AG09309 (cell line): ENCODE data around the gene GUCY1A1.

ENCODE experiments used
- DNase-seq: peaks from one replicate; pipeline ENCODE4 v3.0.0-alpha.2; 2010; ENCODE audit warnings: low read depth
- H3K4me3 ChIP-seq: 2 replicates; pipeline ENCODE4 v1.5.1; 2011; ENCODE audit warnings: mild to moderate bottlenecking, low read depth, low read length, moderate library complexity; ENCODE audit not compliant: control insufficient read depth
- TF ChIP-seq, protein P1 (sequence below): IDR thresholded peaks from 2 replicates; pipeline ENCODE4 v1.5.1; 2011; ENCODE audit warnings: mild to moderate bottlenecking, low read depth, low read length, inconsistent platforms; ENCODE audit not compliant: insufficient read depth, control insufficient read depth; ENCODE audit errors: missing control alignments

Gene GUCY1A1

GRCh38 chr4:155629183-155629825, 37.3 kb upstream of the GUCY1A1 start:
- peak; percentile 34 for DNase-seq
- H3K4me3 ChIP-seq: no peak overlapping the region
- TF ChIP-seq, protein P1, sequence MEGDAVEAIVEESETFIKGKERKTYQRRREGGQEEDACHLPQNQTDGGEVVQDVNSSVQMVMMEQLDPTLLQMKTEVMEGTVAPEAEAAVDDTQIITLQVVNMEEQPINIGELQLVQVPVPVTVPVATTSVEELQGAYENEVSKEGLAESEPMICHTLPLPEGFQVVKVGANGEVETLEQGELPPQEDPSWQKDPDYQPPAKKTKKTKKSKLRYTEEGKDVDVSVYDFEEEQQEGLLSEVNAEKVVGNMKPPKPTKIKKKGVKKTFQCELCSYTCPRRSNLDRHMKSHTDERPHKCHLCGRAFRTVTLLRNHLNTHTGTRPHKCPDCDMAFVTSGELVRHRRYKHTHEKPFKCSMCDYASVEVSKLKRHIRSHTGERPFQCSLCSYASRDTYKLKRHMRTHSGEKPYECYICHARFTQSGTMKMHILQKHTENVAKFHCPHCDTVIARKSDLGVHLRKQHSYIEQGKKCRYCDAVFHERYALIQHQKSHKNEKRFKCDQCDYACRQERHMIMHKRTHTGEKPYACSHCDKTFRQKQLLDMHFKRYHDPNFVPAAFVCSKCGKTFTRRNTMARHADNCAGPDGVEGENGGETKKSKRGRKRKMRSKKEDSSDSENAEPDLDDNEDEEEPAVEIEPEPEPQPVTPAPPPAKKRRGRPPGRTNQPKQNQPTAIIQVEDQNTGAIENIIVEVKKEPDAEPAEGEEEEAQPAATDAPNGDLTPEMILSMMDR: no peak

- no peak for DNase-seq
- TF ChIP-seq, protein P1: no peak
- H3K4me3 ChIP-seq: no peak overlapping the region
These were observed 36.7 kb upstream of the GUCY1A1 start for GRCh38 chr4:155629956-155630355.

- TF ChIP-seq, protein P1: no peak
- H3K4me3 ChIP-seq: no peak overlapping the region
- DNase-seq: no peak
These were observed 34.3 kb upstream of the GUCY1A1 start for GRCh38 chr4:155632310-155632840.

DNA sequence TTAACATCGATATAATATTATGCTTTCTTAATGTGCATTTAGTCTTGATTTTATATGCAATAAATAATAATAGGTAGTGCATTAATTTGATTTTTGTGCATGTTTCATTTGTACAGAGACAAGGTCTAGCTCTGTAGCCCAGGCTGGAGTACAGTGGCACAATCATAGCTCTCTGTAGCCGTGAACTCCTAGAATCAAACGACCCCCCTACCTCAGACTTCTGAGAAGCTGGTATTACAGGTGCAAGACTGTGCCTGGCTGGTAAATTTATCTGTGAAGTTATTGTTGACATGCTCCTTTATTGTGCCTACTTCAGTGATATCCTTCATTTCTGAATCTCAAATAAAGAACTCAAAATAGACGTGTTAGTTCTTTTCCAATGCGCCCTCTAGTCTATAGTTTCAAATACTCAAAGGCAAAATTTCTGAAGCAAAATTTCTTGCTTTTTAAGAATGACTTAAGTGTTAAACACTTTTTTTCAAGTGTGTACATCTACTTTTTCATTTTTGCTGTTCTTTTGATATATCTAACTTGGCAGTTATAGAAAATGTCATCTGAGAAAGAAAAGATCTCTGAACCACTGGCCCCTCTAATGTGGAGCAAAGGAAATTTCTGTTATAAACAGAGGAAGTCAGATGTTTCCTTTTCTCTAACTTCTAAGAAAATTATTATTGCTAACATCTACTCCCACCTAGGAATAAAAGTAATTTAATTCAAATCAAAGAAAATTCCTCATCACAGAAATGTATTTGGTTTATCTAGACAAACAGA, 28.3 kb upstream of the GUCY1A1 start:
- H3K4me3 ChIP-seq: no peak overlapping the region
- TF ChIP-seq, protein P1: no peak
- DNase-seq: no peak

DNA sequence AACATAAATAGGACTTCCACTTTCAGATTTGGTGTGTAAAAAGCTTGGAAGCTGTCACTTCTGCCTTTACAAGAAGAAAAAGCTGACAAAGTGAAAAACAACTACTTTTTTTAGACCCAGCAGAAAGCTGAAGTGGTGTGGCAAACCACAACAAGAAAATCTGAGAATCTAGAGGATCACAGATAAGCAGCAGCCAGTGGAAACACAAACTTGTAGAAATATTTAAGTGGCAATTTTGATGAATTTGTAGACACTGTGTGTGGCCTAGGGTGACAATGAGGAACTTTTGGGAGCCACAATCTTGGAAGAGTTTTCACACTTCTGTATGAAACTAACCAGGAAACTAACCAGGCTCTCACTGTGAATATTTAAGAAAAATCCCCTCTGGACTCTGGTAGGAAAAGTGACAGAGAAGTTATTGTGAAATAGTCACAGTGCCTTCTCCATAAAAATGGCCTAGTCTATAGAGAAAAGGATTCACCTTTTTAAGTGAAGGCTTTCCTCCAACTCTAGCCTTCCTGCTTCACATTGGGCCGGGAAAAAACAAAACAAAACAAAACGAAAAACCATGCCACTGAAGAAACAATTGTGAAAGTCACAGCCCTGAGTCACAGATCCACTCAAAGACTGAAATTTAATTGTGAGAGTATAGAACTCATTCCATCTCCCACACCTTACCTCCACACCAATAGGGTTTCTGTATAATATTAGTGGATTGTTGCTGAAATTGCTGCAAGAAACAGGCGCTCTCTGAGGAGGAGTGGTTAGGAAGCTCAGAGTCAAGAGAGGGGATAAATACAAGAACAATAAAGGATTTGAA, 26.7 kb upstream of the GUCY1A1 start:
- H3K4me3 ChIP-seq: no peak overlapping the region
- TF ChIP-seq, protein P1: no peak
- no peak for DNase-seq

DNA sequence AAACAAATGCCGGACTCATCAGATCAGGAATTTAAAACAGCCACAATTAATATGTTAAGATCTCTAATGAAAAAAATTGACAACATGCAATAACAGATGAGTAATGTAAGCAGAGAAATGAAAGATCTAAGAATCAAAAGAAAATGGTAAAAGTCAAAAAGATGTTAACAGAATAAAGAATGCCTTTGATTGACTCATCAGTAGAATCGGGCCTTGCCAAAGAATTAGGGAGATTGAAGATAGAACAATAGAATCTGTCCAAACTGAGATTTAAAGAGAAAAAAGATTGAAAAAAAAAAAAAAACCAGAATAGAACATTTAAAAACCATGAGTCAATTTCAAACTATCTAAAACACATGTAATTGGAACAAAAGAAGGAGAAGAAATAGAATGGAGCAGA, 25.9 kb upstream of the GUCY1A1 start:
- TF ChIP-seq, protein P1: no peak
- H3K4me3 ChIP-seq: no peak overlapping the region

More for the DNA sequence above, 25.9 kb upstream of the GUCY1A1 start:
- no peak for DNase-seq
